Pulmonary artery endothelial cell (primary cell): Measurements from ENCODE around the gene KIAA0040. TPM values are rescaled to one million over a fixed set of nuclear protein-coding genes. Genes with fewer than 3 reads are reported as not detected.

Source experiments
- total RNA-seq: library from RNA; depleted of rRNA; stranded (reverse); fragments of >200 nt; gene quantifications from 2 replicates; pipeline ENCODE4 v1.2.3, GENCODE V29; 2014

KIAA0040 gene
- total RNA-seq, 1 donor from 2014 or later, result 34.5 TPM

Other genes starting within 250 kb of the KIAA0040 start
- gene CACYBP, start 192.8 kb downstream of the KIAA0040 start, total RNA-seq, result 248 and 416 TPM in 2 replicates
- 30.3 and 38.4 TPM in 2 replicates for gene MRPS14, start 169.4 kb downstream of the KIAA0040 start, total RNA-seq
- gene TNN, start 124.9 kb downstream of the KIAA0040 start, total RNA-seq, result not detected in 2 replicates